Endothelial cell of umbilical vein (primary cell): ENCODE results near the gene S100A9. TPM values are rescaled to one million over a fixed set of nuclear protein-coding genes. Genes with fewer than 3 reads are reported as not detected.

Experiments used
- BruUV-seq: library from RNA; stranded (reverse); fragments of 400-500 nt; replicated peaks from 2 replicates; lab custom pipeline; 2021; lab: Mats Ljungman, UMichigan
- CTCF ChIA-PET: fragments of 300-600, 350-600 bp; sonication (Branson Sonifier 250); formaldehyde crosslinking; loops from one replicate; lab custom pipeline; 2021; ENCODE audit warnings: antibody characterized with exemption, inconsistent platforms; lab: Charles Lee
- POLR2A ChIA-PET: fragments of 300-600, 350-600 bp; sonication (Branson Sonifier 250); formaldehyde crosslinking; loops from one replicate; lab custom pipeline; 2021; ENCODE audit warnings: antibody characterized with exemption, inconsistent platforms; lab: Charles Lee
- DNase-seq: peaks from one replicate; pipeline ENCODE4 v3.0.0-alpha.2; 2011; ENCODE audit warnings: low read depth, low spot score
- FAIRE-seq: peaks from 2 replicates; lab custom pipeline; 2011; peaks lifted over from hg19 to GRCh38; lab: Jason Lieb, UNC
- H2AFZ ChIP-seq: 2 replicates; pipeline ENCODE4 v1.6.0; 2012; ENCODE audit warnings: low read depth, low read length, control low read depth, inconsistent platforms
- H3K27ac ChIP-seq: 2 replicates; pipeline ENCODE4 v1.5.1; 2011; ENCODE audit warnings: low read depth, mild to moderate bottlenecking, control low read depth, low read length, moderate library complexity; ENCODE audit not compliant: insufficient read depth
- H3K27me3 ChIP-seq, 2 experiments: 2 replicates each; pipeline versions ENCODE4 v1.6.0 to v1.6.1; 2011; ENCODE audit warnings: low read length in 2 of 2, mixed read lengths in 1 of 2; ENCODE audit not compliant: control insufficient read depth in 2 of 2, insufficient read depth in 2 of 2
- H3K36me3 ChIP-seq, 2 experiments: 2 replicates in 1 of 2; 3 replicates in 1 of 2; pipeline ENCODE4 v1.5.1; 2011; ENCODE audit warnings: low read length in 2 of 2, mild to moderate bottlenecking in 1 of 2, moderate library complexity in 1 of 2; ENCODE audit not compliant: control insufficient read depth in 2 of 2, insufficient read depth in 2 of 2; ENCODE audit errors: extremely low read depth in 1 of 2
- H3K4me1 ChIP-seq: 3 replicates; pipeline ENCODE4 v1.5.1; 2011; ENCODE audit warnings: mild to moderate bottlenecking, low read length; ENCODE audit not compliant: control insufficient read depth, insufficient read depth; ENCODE audit errors: extremely low read depth
- H3K4me2 ChIP-seq: 2 replicates; pipeline ENCODE4 v1.6.1; 2011; ENCODE audit warnings: low read length, control low read depth, mixed read lengths; ENCODE audit not compliant: insufficient read depth
- H3K4me3 ChIP-seq, 3 experiments: fragments of 200-600 bp in 1 of 3; sonication (generic), shearing (Covaris generic) in 1 of 3; replicated peaks in 1 of 3; 2 replicates each; pipeline ENCODE4 v1.5.1; 2011 to 2016; ENCODE audit warnings: control low read depth in 3 of 3, low read length in 3 of 3, mild to moderate bottlenecking in 2 of 3, inconsistent platforms in 1 of 3, low read depth in 1 of 3, moderate library complexity in 1 of 3; ENCODE audit not compliant: insufficient read depth in 1 of 3
- H3K79me2 ChIP-seq: 2 replicates; pipeline ENCODE4 v1.6.0; 2012; ENCODE audit warnings: low read length, inconsistent platforms; ENCODE audit not compliant: control insufficient read depth, insufficient read depth
- H3K9ac ChIP-seq: replicated peaks from 2 replicates; pipeline ENCODE3; 2011; ENCODE audit warnings: low read length, control low read depth; ENCODE audit not compliant: insufficient read depth; ENCODE audit errors: extremely low read depth
- H3K9me1 ChIP-seq: replicated peaks from 3 replicates; pipeline ENCODE4 v1.6.0; 2011; ENCODE audit warnings: mild to moderate bottlenecking, low read length; ENCODE audit not compliant: control insufficient read depth, insufficient read depth; ENCODE audit errors: extremely low read depth
- H3K9me3 ChIP-seq: replicated peaks from 2 replicates; pipeline ENCODE4 v1.5.1; 2012; ENCODE audit warnings: low read length, inconsistent platforms; ENCODE audit not compliant: control insufficient read depth, insufficient read depth
- H4K20me1 ChIP-seq: replicated peaks from 2 replicates; pipeline ENCODE3; 2011; ENCODE audit warnings: mild to moderate bottlenecking, low read length; ENCODE audit not compliant: control insufficient read depth, insufficient read depth; ENCODE audit errors: extremely low read depth
- EZH2 ChIP-seq: IDR thresholded peaks from 2 replicates; pipeline ENCODE4 v1.6.1; 2012; ENCODE audit warnings: borderline replicate concordance, low read depth, mild to moderate bottlenecking, moderate library complexity, low read length, inconsistent platforms; ENCODE audit not compliant: severe bottlenecking
- FOS ChIP-seq: IDR thresholded peaks from 2 replicates; pipeline ENCODE4 v1.6.1; 2011; ENCODE audit warnings: mild to moderate bottlenecking, low read length, moderate library complexity, borderline replicate concordance; ENCODE audit not compliant: insufficient read depth
- GATA2 ChIP-seq: IDR thresholded peaks from 2 replicates; pipeline ENCODE4 v1.7.0; 2011; ENCODE audit warnings: low read depth, mild to moderate bottlenecking, moderate library complexity, mixed read lengths, low read length; ENCODE audit not compliant: insufficient read length, insufficient read depth
- JUN ChIP-seq: IDR thresholded peaks from 2 replicates; pipeline ENCODE4 v1.6.1; 2011; ENCODE audit warnings: borderline replicate concordance, low read depth; ENCODE audit not compliant: insufficient read length, insufficient read depth
- MYC ChIP-seq: IDR thresholded peaks from one replicate; pipeline ENCODE4 v1.6.1; 2011; ENCODE audit warnings: mild to moderate bottlenecking, low read depth, low read length
- POLR2A ChIP-seq: IDR thresholded peaks from 2 replicates; pipeline ENCODE4 v1.6.1; 2012; ENCODE audit warnings: low read depth, mild to moderate bottlenecking, control low read depth, low read length
- POLR2AphosphoS5 ChIP-seq: IDR thresholded peaks from 2 replicates; pipeline ENCODE4 v1.6.1; 2012; ENCODE audit warnings: low read depth, mild to moderate bottlenecking, control low read depth, low read length, moderate library complexity; ENCODE audit not compliant: insufficient read depth
- dilution Hi-C: fragments of 300-500 bp; cut with MboI; formaldehyde crosslinking; loops from one replicate; pipeline ENCODE4 v1.15.0; 2019; ENCODE audit warnings: low sequenced_read_pairs; ENCODE audit not compliant: extremely low pct_ligation_motif_present
- intact Hi-C: fragments of 100-400 bp; cut with micrococcal nuclease; formaldehyde crosslinking; loops from one replicate; pipeline ENCODE4 v1.10.0; 2022
- polyA plus RNA-seq, 4 experiments: library from polyadenylated mRNA; depleted of rRNA in 3 of 4; stranded (reverse) in 3 of 4; unstranded in 1 of 4; fragments of >200 nt; gene quantifications; 2 replicates each; pipeline versions ENCODE4 v1.2.1 to v1.2.3, GENCODE V29; 2011 to 2012; ENCODE audit warnings: missing spikeins in 1 of 4
- total RNA-seq: library from RNA; stranded (reverse); gene quantifications from 2 replicates; pipeline ENCODE4 v1.2.3, GENCODE V29; 2021
- TF ChIP-seq, protein P1 (sequence below), 2 donors: IDR thresholded peaks; 1 replicate in 1 of 2; 2 replicates in 1 of 2; pipeline ENCODE4 v1.5.1; 2011; ENCODE audit warnings: low read length in 2 of 2, mild to moderate bottlenecking in 2 of 2, moderate library complexity in 2 of 2, control low read depth in 1 of 2, inconsistent platforms in 1 of 2, low read depth in 1 of 2; ENCODE audit not compliant: insufficient read depth in 1 of 2; ENCODE audit errors: extremely low read depth in 1 of 2
- TF ChIP-seq, protein P2 (sequence below): IDR thresholded peaks from 2 replicates; pipeline ENCODE4 v1.6.1; 2011; ENCODE audit not compliant: insufficient read depth, insufficient read length

S100A9 gene
- total and polyA plus RNA-seq, 2 donors (not counting 3 experiments of a cell fraction or from before 2014, with no cell fraction given): not detected

DNA sequence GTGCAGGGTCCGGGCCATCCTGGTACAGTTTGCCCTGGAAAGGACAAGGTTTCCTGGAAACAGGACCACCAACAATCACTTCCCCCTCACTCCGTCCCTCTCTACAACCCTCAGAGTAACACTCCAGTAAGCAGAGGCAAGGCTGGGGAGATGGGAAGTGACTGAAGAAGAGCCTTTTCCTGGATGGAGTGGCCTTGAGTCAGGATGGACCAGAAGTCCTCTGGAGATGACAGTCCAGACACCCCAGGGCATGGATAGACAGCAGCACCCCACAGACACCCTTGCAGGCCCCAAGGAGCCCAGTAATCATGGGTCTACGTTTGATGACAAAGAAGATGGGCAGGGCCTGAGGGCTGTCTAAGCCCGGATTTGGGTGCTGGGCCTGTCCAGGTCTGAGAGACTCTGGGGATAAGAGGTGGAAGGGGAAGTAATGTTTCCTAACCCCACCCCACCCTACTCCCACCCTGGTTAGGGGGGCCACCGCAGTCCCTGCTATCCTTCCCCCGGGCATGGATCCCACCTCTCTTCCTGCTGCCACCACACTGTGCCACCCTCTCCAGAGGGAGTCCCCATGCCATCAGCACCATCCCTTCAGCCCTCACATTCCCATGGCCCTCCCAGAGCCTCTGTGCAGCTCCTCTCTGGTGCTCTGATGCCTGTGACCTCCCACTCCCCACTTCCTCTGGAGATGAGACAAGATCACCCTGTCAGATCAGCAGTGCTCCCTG is 40.4 kb downstream of the S100A9 start:
- DNase-seq (no peak), FAIRE-seq (no peak)
- H3K36me3 ChIP-seq: no peaks in the 10 kb centered on the region
- H3K9ac ChIP-seq: no peak overlapping the region
- H4K20me1 ChIP-seq: no peaks in the 10 kb centered on the region
- POLR2A ChIA-PET: no interaction called here
- no peak overlapping the region for H3K27ac ChIP-seq
- no TSS peak for BruUV-seq
- H3K27me3 ChIP-seq: peaks cover 0 to 2% of the 10 kb centered on the region in 2 experiments
- H3K9me3 ChIP-seq: no peaks in the 10 kb centered on the region
- H3K4me3 ChIP-seq: no peak overlapping the region
- intact Hi-C loops (no loop called here), dilution Hi-C loops (no loop called here)
- no peak overlapping the region for H3K4me2 ChIP-seq
- H3K9me1 ChIP-seq: no peaks in the 10 kb centered on the region
- CTCF ChIA-PET: no interaction called here
- H3K79me2 ChIP-seq: no peaks in the 10 kb centered on the region
- H2AFZ ChIP-seq: no peak overlapping the region
- no peaks in the 10 kb centered on the region for H3K4me1 ChIP-seq
- TF ChIP-seq FOS (no peak), POLR2A (no peak), GATA2 (no peak), JUN (no peak), EZH2 (no peak)

DNA sequence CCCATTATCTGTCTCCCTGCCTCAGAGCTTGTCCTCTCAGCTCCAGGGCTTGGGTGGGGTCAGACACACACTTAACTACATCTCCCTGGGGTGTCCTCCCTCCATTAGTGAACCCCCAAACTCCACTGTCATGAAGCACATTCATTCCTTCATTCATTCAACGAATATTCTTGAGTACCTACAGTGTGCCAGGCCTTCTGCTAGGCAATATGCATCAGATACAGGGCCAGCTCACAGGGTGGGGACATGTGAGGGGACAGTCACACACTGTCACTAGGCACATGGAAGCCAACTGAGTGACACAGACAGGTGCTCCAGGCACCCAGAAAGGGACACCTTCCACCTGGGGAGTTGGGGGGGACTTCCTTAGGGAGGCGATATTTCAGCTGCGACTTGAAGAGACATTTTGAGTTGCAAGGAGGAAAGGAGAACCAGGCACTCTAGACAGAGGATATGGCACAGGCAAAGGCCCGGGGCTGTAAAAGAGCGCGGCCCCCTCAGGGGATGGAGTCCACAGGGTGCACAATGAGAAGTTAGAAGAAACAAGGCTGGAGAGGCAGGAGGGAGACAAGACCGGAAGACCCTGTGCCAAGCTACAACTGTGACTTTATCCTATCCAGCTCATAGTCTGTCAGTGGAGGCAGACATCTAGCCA is 41.9 kb downstream of the S100A9 start:
- POLR2A ChIA-PET: no interaction called here

More for the DNA sequence above, 41.9 kb downstream of the S100A9 start:
- CTCF ChIA-PET: no interaction called here
- H3K4me3 ChIP-seq: no peak overlapping the region
- dilution Hi-C loops (no loop called here), intact Hi-C loops (no loop called here)
- H3K4me2 ChIP-seq: no peak overlapping the region
- no peak overlapping the region for H3K9ac ChIP-seq
- DNase-seq (no peak), FAIRE-seq (no peak)
- no peaks in the 10 kb centered on the region for H3K36me3 ChIP-seq
- no TSS peak for BruUV-seq
- H3K27ac ChIP-seq: no peak overlapping the region
- H3K9me3 ChIP-seq: no peaks in the 10 kb centered on the region
- H3K4me1 ChIP-seq: no peaks in the 10 kb centered on the region
- H3K9me1 ChIP-seq: no peaks in the 10 kb centered on the region
- H2AFZ ChIP-seq: no peak overlapping the region
- no peaks in the 10 kb centered on the region for H4K20me1 ChIP-seq
- H3K27me3 ChIP-seq: peaks cover 0 to 2% of the 10 kb centered on the region in 2 experiments
- TF ChIP-seq POLR2A (no peak), MYC (no peak), EZH2 (no peak), POLR2AphosphoS5 (no peak), FOS (no peak), JUN (no peak)
- TF ChIP-seq, protein P1, sequence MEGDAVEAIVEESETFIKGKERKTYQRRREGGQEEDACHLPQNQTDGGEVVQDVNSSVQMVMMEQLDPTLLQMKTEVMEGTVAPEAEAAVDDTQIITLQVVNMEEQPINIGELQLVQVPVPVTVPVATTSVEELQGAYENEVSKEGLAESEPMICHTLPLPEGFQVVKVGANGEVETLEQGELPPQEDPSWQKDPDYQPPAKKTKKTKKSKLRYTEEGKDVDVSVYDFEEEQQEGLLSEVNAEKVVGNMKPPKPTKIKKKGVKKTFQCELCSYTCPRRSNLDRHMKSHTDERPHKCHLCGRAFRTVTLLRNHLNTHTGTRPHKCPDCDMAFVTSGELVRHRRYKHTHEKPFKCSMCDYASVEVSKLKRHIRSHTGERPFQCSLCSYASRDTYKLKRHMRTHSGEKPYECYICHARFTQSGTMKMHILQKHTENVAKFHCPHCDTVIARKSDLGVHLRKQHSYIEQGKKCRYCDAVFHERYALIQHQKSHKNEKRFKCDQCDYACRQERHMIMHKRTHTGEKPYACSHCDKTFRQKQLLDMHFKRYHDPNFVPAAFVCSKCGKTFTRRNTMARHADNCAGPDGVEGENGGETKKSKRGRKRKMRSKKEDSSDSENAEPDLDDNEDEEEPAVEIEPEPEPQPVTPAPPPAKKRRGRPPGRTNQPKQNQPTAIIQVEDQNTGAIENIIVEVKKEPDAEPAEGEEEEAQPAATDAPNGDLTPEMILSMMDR (IDR thresholded peaks at IDR 0.05; ENCODE audit: extremely low read depth in 1 of 2, insufficient read depth in 1 of 2, low read depth in 1 of 2, low read length in 2 of 2): no peak
- TF ChIP-seq, protein P2, sequence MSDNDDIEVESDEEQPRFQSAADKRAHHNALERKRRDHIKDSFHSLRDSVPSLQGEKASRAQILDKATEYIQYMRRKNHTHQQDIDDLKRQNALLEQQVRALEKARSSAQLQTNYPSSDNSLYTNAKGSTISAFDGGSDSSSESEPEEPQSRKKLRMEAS: no peak
- H3K79me2 ChIP-seq: no peaks in the 10 kb centered on the region
